Neural progenitor cell (in vitro differentiated cells): ENCODE measurements around the gene ERCC1.

Experiments used
- CTCF ChIP-seq: fragments of 200-600 bp; sonication (generic); IDR thresholded peaks from 2 replicates; pipeline ENCODE4 v1.5.1; 2017; ENCODE audit warnings: antibody characterized with exemption, mild to moderate bottlenecking
- EZH2 ChIP-seq: fragments of 200-600 bp; sonication (generic); IDR thresholded peaks from 2 replicates; pipeline ENCODE4 v1.6.1; 2017; ENCODE audit warnings: antibody characterized with exemption, mild to moderate bottlenecking, moderate library complexity

GRCh38 chr19:45407091-45407375, 16.7 kb downstream of the ERCC1 start:
- TF ChIP-seq CTCF (no peak), EZH2 (no peak)
